Measurements from ENCODE around the gene DAD1. TPM values are rescaled to one million over a fixed set of nuclear protein-coding genes. Genes with fewer than 3 reads are reported as not detected.
"Not testable (repeated sequence)": the region's sequence is repeated elsewhere in the genome, so short reads cannot be mapped to it uniquely, and the experiment has no call there.

DAD1 gene
- polyA plus RNA-seq, 1 of the 3 experiments (the other 2 are of a cell fraction), result 406 TPM

- TF ChIP-seq TAF1 (IDR thresholded peaks at IDR 0.05; ENCODE audit: borderline replicate concordance, low read depth, low read length), result peak; percentile 52; the same call in 1 of the 2 replicates
- TF ChIP-seq RCOR1 (IDR thresholded peaks at IDR 0.05; ENCODE audit: low read length), result no peak
- TF ChIP-seq TEAD4 (IDR thresholded peaks at IDR 0.05; ENCODE audit: borderline replicate concordance, insufficient read depth), result no peak
- TF ChIP-seq PBX3 (IDR thresholded peaks at IDR 0.05), result 0 out of 2 replicates have a peak, but pooled peaks have one; percentile 30
- TF ChIP-seq POLR2AphosphoS5 (IDR thresholded peaks at IDR 0.05; ENCODE audit: low read depth, low read length), result peak; percentile 95
- TF ChIP-seq, protein P1, sequence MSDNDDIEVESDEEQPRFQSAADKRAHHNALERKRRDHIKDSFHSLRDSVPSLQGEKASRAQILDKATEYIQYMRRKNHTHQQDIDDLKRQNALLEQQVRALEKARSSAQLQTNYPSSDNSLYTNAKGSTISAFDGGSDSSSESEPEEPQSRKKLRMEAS (IDR thresholded peaks at IDR 0.05; ENCODE audit: low read depth), result peak; percentile 50
- no peak for TF ChIP-seq GATA2 (CRISPR knock-in tag; IDR thresholded peaks at IDR 0.05)
- no peak for TF ChIP-seq JUND (IDR thresholded peaks at IDR 0.05)
- no peak for TF ChIP-seq USF2 (IDR thresholded peaks at IDR 0.05; ENCODE audit: borderline replicate concordance, low read depth, low read length)
- TF ChIP-seq NRF1 (IDR thresholded peaks at IDR 0.05; ENCODE audit: low read depth, low read length), result peak; percentile 96
These were observed at the start of gene DAD1 (continued) for GRCh38 chr14:22589096-22589839.

DNA sequence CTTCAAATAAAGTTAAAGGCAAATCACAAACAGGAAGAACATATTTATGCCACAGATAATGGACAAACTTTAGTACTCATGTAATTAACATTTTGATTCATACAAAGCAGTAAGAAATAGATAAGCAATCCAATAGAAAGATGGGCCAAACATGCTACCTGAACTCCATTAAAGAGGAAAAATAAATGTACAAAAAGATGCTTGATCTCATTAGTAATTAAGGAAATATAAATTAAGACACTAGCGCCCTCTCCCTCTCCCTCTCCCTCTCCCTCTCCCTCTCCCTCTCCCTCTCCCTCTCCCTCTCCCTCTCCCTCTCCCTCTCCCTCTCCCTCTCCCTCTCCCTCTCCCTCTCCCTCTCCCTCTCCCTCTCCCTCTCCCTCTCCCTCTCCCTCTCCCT lies 47.0 kb upstream of the DAD1 start:
- 20% methylated on average over 1 of the region's 1 CpG for WGBS (ENCODE audit: low lambda C conversion rate)
- H3F3A ChIP-seq (replicated peaks; ENCODE audit: insufficient read depth); H4K20me1 ChIP-seq (ENCODE audit: insufficient read depth); H3K9me2 ChIP-seq; H3K27ac ChIP-seq (ENCODE audit: low read depth in 2 of 2, low read length in 1 of 2); H3K36me3 ChIP-seq (replicated peaks in 1 of 2; ENCODE audit: control insufficient read depth in 1 of 2, insufficient read depth in 2 of 2, low read length in 1 of 2); H2AFZ ChIP-seq (ENCODE audit: low read depth); H3K4me3 ChIP-seq (ENCODE audit: low read depth in 2 of 2, low read length in 1 of 2); H3K79me2 ChIP-seq (ENCODE audit: insufficient read depth); H3K4me1 ChIP-seq (ENCODE audit: control insufficient read depth in 1 of 2, insufficient read depth in 2 of 2, low read depth in 1 of 2, low read length in 1 of 2); H3K9ac ChIP-seq; POLR2A ChIA-PET; DNase-seq; H3K9me3 ChIP-seq; H3K4me2 ChIP-seq: not testable (repeated sequence)
- CTCF ChIA-PET, result interaction anchor here (1.0 to 1.9 kb wide), 2 partner anchors 17 to 66 kb away, joined by 4 to 6 read pairs; no protein-coding TSS in a partner anchor
- H3K27me3 ChIP-seq (ENCODE audit: insufficient read depth), result peaks cover 19% of the 10 kb centered on the region; the same call in 1 of the 2 replicates

DNA sequence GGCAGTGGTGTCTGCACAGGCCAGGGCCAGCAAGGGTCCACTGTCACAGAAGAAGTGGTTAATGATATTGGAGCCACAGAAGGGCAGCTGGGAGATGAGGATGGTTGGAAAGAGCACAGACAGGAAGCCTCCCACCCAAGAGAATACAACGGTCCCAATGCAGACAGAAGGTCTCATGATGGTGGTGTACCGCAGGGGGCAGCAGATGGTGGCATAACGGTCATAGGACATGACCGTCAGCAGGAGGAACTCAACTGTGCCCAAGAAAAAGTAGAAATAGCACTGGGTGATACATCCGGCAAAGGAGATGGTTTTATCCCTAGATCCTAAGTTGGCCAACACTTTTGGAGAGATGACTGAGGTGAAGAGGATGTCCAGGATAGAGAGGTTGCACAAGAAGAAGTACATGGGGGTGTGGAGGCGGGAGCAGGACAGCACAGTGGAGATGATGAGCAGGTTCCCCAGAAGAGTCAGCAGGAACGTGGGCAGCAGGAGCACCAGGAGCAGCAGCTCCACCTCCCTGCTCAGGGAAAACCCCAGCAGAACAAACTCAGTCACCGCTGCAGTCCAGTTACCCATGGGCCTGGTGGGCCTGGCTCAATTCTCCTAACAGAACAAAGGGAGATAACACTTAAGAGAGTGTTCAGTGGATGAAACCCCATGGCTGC lies 45.3 kb upstream of the DAD1 start:
- Histone ChIP-seq H3K4me2 (no peak overlapping the region), H3K9me2 (no peaks in the 10 kb centered on the region), H2AFZ (ENCODE audit: low read depth) (no peak overlapping the region), H3K4me3 (ENCODE audit: low read depth in 2 of 2, low read length in 1 of 2) (no peak overlapping the region), H3K79me2 (ENCODE audit: insufficient read depth) (no peaks in the 10 kb centered on the region), H3F3A (replicated peaks; ENCODE audit: insufficient read depth) (no peaks in the 10 kb centered on the region), H3K9me3 (no peaks in the 10 kb centered on the region), H3K4me1 (ENCODE audit: control insufficient read depth in 1 of 2, insufficient read depth in 2 of 2, low read depth in 1 of 2, low read length in 1 of 2) (no peaks in the 10 kb centered on the region), H3K9ac (no peak overlapping the region), H3K27ac (ENCODE audit: low read depth in 2 of 2, low read length in 1 of 2) (no peak overlapping the region), H4K20me1 (ENCODE audit: insufficient read depth) (no peaks in the 10 kb centered on the region), H3K27me3 (ENCODE audit: insufficient read depth) (peaks cover 28% of the 10 kb centered on the region; the same call in 1 of the 2 replicates), H3K36me3 (replicated peaks in 1 of 2; ENCODE audit: control insufficient read depth in 1 of 2, insufficient read depth in 2 of 2, low read length in 1 of 2) (no peaks in the 10 kb centered on the region)
- 22% methylated on average over 7 of the region's 8 CpGs for WGBS (ENCODE audit: low lambda C conversion rate)
- DNase-seq, result no peak
- ChIA-PET CTCF (interaction anchor here (1.9 kb wide), 1 partner anchor 64 kb away, joined by 4 read pairs; no protein-coding TSS in a partner anchor), POLR2A (no interaction called here)
- TF ChIP-seq GATA2 (CRISPR knock-in tag; IDR thresholded peaks at IDR 0.05) (no peak), REST (IDR thresholded peaks at IDR 0.05; ENCODE audit: low read depth, low read length) (no peak), RAD21 (IDR thresholded peaks at IDR 0.05; ENCODE audit: low read length) (no peak), NFIC (IDR thresholded peaks at IDR 0.05; ENCODE audit: borderline replicate concordance) (no peak), RXRA (IDR thresholded peaks at IDR 0.05; ENCODE audit: borderline replicate concordance, low read depth) (no peak), RFX5 (IDR thresholded peaks at IDR 0.05; ENCODE audit: low read length) (no peak), RCOR1 (IDR thresholded peaks at IDR 0.05; ENCODE audit: low read length) (no peak)
- TF ChIP-seq, protein P2, sequence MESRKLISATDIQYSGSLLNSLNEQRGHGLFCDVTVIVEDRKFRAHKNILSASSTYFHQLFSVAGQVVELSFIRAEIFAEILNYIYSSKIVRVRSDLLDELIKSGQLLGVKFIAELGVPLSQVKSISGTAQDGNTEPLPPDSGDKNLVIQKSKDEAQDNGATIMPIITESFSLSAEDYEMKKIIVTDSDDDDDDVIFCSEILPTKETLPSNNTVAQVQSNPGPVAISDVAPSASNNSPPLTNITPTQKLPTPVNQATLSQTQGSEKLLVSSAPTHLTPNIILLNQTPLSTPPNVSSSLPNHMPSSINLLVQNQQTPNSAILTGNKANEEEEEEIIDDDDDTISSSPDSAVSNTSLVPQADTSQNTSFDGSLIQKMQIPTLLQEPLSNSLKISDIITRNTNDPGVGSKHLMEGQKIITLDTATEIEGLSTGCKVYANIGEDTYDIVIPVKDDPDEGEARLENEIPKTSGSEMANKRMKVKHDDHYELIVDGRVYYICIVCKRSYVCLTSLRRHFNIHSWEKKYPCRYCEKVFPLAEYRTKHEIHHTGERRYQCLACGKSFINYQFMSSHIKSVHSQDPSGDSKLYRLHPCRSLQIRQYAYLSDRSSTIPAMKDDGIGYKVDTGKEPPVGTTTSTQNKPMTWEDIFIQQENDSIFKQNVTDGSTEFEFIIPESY (IDR thresholded peaks at IDR 0.05; ENCODE audit: borderline replicate concordance, low read depth), result no peak

Measured in SK-N-SH (cell line).